ENCODE measurements around the gene FIS1.

GRCh38 chr7:101201695-101202602 is 42.9 kb downstream of the FIS1 start:
- TF ChIP-seq SIN3A (IDR thresholded peaks at IDR 0.05; ENCODE audit: borderline replicate concordance, insufficient read depth, low read length) (no peak), REST (IDR thresholded peaks at IDR 0.05; ENCODE audit: insufficient read depth in 1 of 2, low read depth in 2 of 2, low read length in 2 of 2) (no peak), TAF1 (IDR thresholded peaks at IDR 0.05; ENCODE audit: borderline replicate concordance, insufficient read depth, low read length) (no peak), POLR2AphosphoS5 (IDR thresholded peaks at IDR 0.05; ENCODE audit: low read depth, low read length) (no peak), FOXP2 (optimal IDR thresholded peaks at IDR 0.05; ENCODE audit: borderline replicate concordance, extremely low read depth, extremely low read length, insufficient read depth) (no peak)

All from PFSK-1 (cell line).